Epithelial cell of prostate (primary cell): ENCODE results near the gene STXBP3.
"Not testable (repeated sequence)": the region's sequence is repeated elsewhere in the genome, so short reads cannot be mapped to it uniquely, and the experiment has no call there.

Experiments
- DNase-seq: peaks from one replicate; pipeline ENCODE4 v3.0.0-alpha.2; 2011; ENCODE audit warnings: low read depth, low spot score
- H3K27ac ChIP-seq: fragments of 450-650 bp; 2 replicates; pipeline ENCODE4 v1.5.1; 2017; ENCODE audit warnings: mild to moderate bottlenecking

The STXBP3 gene

GRCh38 chr1:108746382-108747170 is at the start of gene STXBP3:
Gene STXBP3 (plus strand): TSS chr1:108746674. CDS start chr1:108746738, 64 bp downstream.
- H3K27ac ChIP-seq: peak within 1 kb of the TSS; percentile 94
- peak; percentile 91 for DNase-seq

- DNase-seq: no peak
- no peak overlapping the region for H3K27ac ChIP-seq
Measured at GRCh38 chr1:108699375-108700332, 46.8 kb upstream of the STXBP3 start.

- no peak overlapping the region for H3K27ac ChIP-seq
- DNase-seq: no peak
Measured at GRCh38 chr1:108701176-108701849, 45.2 kb upstream of the STXBP3 start.

DNA sequence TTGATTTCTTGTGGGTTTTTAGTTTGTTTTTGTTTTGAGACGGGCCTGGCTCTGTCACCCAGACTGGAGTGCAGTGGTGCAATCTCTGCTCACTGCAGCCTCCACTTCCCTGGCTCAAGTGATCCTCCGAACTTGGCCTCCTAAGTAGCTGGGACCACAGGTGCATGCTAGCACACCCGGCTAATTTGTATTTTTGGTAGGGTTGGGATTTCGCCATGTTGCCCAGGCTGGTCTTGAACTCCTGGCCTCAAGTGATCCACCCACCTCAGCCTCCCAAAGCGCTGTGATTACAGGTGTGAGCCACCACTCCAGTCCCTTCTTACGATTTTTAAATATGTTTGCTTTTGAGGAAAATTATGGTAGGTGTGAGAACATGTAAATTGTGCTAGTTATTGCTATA is 44.4 kb upstream of the STXBP3 start:
- not testable (repeated sequence) for H3K27ac ChIP-seq, DNase-seq

DNA sequence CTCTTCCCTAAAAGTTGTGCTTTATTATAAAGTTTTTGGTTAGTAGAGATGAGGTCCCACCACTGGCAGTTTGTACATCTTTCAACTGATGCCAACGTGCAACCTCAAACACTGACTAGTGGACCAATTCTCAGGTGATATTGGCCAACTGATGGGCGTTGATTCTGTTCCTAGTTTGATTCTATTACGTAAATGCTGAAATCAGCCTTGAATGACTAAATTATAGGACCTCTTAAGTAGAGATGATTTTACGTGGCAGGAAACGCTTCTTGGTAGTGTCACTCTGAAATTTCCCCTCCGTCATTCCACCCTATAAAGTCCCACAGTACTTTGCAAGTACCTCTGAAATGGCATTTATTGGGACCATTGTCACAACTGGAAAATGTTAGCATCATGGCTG is 42.5 kb upstream of the STXBP3 start:
- DNase-seq: no peak
- H3K27ac ChIP-seq: peak overlapping the region; percentile 69

DNA sequence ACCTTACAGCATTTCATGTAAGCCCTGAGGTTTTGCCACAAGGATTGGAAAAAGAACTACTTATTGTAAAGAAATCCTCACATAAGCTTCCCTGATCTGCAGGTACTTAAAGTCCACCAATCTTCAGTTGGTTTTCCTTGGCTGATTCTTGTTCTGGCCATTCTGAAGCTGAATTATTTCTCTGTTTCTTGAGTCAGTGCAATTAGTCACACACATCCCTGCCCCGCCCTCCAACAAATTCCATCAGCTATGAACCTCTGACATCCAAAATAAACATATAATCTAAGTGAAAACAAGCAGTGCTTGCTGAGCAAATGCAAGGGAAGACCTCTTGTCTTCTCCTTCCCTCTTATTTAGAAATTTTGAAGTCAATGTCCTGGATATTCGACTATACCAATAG is 42.0 kb upstream of the STXBP3 start:
- peak overlapping the region; percentile 69 for H3K27ac ChIP-seq
- DNase-seq: no peak

DNA sequence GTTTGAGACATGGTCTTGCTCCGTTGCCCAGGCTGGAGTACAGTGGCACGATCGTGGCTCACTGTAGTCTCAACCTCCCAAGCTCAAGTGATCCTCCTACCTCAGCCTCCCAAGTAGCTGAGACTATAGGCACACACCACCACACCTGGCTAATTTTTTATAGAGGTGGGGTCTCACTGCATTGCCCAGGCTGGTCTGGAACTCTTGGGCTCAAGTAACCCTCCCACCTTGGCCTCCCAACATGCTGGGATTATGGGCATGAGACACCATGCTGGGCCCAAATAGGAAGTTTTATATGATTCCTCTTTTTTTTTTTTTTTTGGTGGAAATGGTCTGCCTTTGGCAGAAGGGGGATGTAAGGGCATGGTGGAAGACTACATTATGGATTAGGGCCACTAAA is 39.8 kb upstream of the STXBP3 start:
- H3K27ac ChIP-seq: no peak overlapping the region
- no peak for DNase-seq

DNA sequence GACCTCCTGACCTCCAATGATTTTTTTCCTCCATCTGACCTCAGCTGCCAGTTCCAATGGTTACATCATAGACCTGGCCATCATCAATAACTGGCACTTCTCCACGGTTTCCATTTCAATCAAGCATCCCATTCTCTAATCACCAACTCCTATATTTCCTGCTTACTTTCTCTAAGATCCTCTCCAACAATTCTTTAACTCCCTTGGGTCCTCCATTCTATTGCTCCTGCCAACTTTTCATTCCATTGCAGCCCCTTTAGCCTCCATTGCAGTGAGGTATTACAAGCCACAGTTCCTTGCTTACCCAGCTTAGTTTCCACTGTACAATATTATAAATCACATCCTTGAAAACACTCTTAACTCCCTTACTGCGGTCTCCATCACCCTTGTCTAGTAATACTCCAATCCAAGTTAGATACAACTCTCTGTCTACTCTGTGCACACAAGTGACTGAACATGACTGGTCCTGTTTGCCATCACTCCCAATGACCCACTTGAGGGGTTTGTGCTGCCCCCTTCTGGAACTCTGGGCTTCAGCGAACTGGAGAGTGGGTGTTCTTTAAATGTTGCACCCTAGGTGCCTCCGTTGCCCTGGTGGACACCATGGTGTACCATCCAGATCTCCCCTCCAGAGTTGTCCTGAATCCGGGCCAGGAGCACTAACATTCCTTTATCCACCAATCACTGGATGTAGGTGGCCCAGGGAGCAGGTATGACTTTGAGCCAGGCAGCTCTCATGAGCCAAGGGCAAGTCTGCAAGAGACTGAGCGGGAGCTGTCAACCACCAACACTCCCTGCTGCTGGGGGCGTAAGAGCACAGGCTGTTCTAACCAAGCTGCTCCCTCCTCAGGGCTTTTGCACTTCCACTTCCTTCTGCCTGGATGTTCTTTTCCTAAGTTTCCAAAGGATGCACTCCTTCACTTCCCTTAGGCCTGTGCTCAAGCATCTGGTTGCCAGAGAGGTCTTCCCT is 37.5 kb upstream of the STXBP3 start:
- no peak for DNase-seq
- H3K27ac ChIP-seq: no peak overlapping the region

DNA sequence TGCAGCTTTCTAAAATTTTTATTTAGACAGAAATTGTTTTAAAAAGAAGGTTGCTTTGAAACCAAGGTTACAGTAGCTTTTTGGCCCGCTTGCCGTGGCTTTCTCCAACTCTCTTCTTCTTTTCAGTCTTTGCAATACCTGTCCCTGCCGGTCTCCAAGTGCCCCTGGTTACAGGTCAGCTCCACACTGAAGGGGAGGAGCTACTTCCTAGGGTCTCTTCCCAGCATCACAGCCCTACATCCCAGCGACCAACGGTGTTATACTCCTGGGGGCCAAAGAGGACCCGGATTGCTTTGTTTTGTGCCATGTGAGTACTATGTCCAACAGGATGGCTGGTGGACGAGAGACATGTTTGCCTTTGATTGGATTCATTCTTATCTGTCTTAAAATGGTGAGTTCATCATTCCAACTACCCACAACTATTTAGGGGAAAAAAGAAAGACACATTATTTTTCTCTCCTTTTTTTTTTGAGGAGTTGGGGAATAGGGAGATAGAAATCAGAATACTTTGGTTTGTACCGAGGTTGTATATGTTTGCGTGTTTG is 33.8 kb upstream of the STXBP3 start, which contains the start of gene FNDC7:
Gene FNDC7 (plus strand): TSS at position 303 of the 545 bp plus-strand sequence. CDS start 26 bp downstream, at position 329.
- no peak within 1 kb of the TSS for H3K27ac ChIP-seq
- no peak for DNase-seq

DNA sequence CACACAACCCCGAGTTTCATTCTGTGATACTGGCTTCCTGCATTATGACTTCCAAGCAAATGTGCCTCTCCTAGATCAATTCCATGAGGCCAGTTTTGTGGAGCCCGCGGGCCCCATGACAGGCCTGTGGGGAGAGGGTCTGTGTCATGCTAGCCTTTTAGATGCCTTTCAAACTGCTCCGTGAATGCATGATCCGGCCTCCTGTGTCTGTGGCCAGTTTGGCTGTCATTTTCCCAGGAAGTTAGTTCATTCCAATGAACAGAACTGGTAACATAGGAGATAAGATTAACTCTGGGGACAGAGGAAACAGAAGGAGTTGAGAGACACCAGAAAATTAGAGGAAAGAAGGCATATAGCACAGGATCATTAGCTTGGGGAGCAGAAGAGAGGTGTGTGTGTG is 30.5 kb upstream of the STXBP3 start:
- no peak overlapping the region for H3K27ac ChIP-seq
- DNase-seq: no peak

- no peak for DNase-seq
- no peak overlapping the region for H3K27ac ChIP-seq
Measured at GRCh38 chr1:108716437-108717230, 29.8 kb upstream of the STXBP3 start.

DNA sequence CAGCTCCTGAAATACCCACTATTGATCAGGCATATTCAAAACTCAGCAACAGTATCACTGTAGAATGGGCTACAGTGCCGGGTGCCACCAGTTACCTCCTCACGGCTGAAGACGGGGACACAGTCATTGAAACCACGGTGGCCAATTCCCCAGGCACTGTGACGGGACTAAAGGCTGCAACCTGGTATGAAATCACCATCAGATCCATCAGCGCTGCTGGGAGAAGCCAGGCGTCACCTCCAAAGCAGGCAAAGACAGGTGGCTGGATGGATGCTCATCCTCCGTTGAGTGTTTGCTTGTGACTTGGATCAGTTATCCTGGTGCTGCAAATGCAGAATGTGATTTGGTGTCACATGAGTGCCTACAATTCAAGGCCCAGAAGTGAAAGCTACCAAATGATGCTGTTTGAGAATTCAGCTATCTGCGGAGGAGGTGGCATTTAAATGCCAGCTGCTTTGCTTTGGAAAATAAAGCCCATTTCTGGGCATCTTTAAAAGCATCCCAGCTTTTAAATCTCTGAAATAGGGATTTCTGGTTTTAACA is 28.6 kb upstream of the STXBP3 start:
- no peak overlapping the region for H3K27ac ChIP-seq
- DNase-seq: no peak

DNA sequence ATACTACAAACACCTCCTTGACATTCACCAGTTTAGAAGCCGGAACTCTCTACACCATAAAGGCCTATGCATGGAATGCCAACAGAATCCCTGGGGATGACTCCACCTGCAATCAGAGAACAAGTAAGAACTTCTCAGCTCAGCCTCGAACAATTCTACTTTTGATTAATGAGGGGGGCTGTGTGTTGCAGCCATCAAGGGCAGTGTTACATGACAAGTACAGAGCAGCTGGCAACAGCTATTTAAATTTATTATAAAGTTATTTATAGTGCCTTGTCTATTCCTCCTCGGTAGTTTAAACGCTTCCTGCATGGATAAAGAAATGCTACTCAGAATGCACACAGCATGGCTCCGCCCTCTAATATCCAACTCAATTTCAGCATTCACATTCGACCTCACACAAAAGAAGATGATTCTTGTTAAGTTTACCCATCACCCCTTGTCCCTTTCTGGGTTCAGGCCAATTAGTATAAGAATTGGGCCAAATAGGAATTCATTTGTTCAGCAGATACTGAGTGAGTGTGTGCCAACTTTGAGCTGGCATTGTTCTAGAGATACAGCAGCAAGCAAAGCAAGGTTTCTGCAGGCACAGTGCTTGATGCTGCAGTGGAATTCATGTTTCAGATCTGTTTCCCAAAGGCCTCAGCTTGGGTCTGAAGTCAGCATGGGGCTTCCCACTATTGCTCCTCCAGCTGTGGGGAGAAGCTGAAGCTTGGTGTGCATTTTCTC is 27.4 kb upstream of the STXBP3 start:
- H3K27ac ChIP-seq: peak overlapping the region; percentile 62
- DNase-seq: no peak

DNA sequence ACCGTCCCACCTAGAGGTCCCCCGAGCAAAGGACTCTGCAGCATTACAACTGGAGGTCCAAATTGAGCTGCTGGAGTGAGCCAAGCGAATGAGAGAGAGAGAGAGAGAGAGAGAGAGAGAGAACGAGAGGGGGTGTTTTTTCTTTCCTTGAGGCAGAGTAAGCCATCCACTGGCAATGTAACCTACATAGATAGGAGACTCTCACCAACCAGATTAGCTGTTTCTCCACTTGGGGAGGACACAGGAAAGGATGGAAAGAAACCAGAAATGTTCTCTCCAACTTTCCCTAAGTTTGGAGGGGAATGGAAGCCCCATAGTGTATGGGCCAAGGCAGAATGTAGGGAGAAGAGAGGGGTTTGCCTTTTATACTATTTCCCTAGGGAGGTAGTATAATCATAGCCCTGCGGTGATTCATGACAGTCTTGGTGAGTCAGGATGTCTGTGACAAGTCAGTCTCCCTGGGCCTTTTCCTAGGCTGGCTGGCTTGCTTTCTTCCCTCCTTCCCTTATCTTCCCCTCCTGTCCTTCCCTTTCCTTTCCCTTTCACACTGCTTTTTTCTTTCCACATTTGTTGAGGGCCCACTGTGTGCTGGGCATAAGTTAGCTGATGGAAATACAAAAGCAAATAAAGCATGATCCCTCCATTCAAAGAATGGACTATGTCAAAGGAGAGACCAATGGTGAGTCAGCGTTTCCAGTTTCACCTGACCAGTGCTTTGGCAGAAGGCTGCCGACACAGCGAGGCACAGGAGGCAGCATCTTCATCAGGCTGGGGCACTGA is 26.6 kb upstream of the STXBP3 start:
- H3K27ac ChIP-seq: peak overlapping the region; percentile 62
- DNase-seq: peak; percentile 48

- DNase-seq: no peak
Measured at GRCh38 chr1:108722292-108722691, 24.2 kb upstream of the STXBP3 start.

GRCh38 chr1:108725906-108726305 is 20.6 kb upstream of the STXBP3 start:
- no peak for DNase-seq
- no peak overlapping the region for H3K27ac ChIP-seq

More at GRCh38 chr1:108722292-108722691, 24.2 kb upstream of the STXBP3 start:
- no peak overlapping the region for H3K27ac ChIP-seq
